Lung (tissue), 12 donors: ENCODE data around the gene TRMT10B. TPM values are rescaled to one million over a fixed set of nuclear protein-coding genes. Genes with fewer than 3 reads are reported as not detected.

ENCODE experiments used
- ATAC-seq: fragments of 200-7000 bp; cut with Tn5 transposase; one replicate; pipeline ENCODE4 v1.9.1; 2020; ENCODE audit warnings: moderate number of reproducible peaks; ENCODE audit not compliant: insufficient read depth, low FRiP score
- DNase-seq, 3 donors: peaks; one replicate each; pipeline ENCODE4 v3.0.0-alpha.2; 2013 to 2017
- H3K27ac ChIP-seq, 2 donors: one replicate each; pipeline ENCODE4 v1.5.1; 2013; ENCODE audit warnings: mild to moderate bottlenecking in 2 of 2, moderate library complexity in 2 of 2, control low read depth in 1 of 2, inconsistent platforms in 1 of 2, low read depth in 1 of 2, low read length in 1 of 2
- H3K27me3 ChIP-seq, 3 donors: one replicate each; pipeline ENCODE4 v1.5.1; 2013; ENCODE audit warnings: low read length in 2 of 3; ENCODE audit not compliant: control insufficient read depth in 3 of 3, insufficient read depth in 3 of 3
- H3K36me3 ChIP-seq, 4 donors: one replicate each; pipeline ENCODE4 v1.5.1; 2013; ENCODE audit warnings: low read length in 4 of 4, mild to moderate bottlenecking in 1 of 4, moderate library complexity in 1 of 4; ENCODE audit not compliant: control insufficient read depth in 4 of 4, insufficient read depth in 4 of 4
- H3K4me1 ChIP-seq, 5 donors: one replicate each; pipeline ENCODE4 v1.5.1; 2013; ENCODE audit warnings: low read length in 5 of 5, mild to moderate bottlenecking in 2 of 5, moderate library complexity in 1 of 5; ENCODE audit not compliant: control insufficient read depth in 5 of 5, insufficient read depth in 5 of 5
- H3K4me3 ChIP-seq: one replicate; pipeline ENCODE4 v1.5.1; 2013; ENCODE audit warnings: mild to moderate bottlenecking, control low read depth, moderate library complexity
- H3K9ac ChIP-seq, 2 donors: one replicate each; pipeline ENCODE4 v1.5.1; 2013; ENCODE audit warnings: low read length in 2 of 2, control low read depth in 1 of 2; ENCODE audit not compliant: insufficient read depth in 1 of 2
- H3K9me3 ChIP-seq, 4 donors: one replicate each; pipeline ENCODE4 v1.5.1; 2013; ENCODE audit warnings: low read length in 3 of 4, mild to moderate bottlenecking in 1 of 4, moderate library complexity in 1 of 4; ENCODE audit not compliant: control insufficient read depth in 4 of 4, insufficient read depth in 3 of 4
- WGBS, 2 donors: extraction: QIAGEN DNeasy Blood & Tissue Kit; methylation state at CpG; one replicate each; pipeline ENCODE4 v1.1.7; 2013; 5-methylcytosine and 5-hydroxymethylcytosine counted together
- polyA plus RNA-seq, 2 donors: library from polyadenylated mRNA; stranded (reverse); fragments of 200-250 nt; gene quantifications; one replicate each; pipeline ENCODE4 v1.2.1, GENCODE V29; 2013
- total RNA-seq, 2 donors: library from RNA; depleted of rRNA in 1 of 2; stranded (reverse); fragments of >200 nt in 1 of 2; gene quantifications; one replicate each; pipeline ENCODE4 v1.2.1, GENCODE V29; 2014 to 2021
- TF ChIP-seq, protein P1 (sequence below): IDR thresholded peaks from 2 replicates; pipeline ENCODE4 v1.5.1; 2012; ENCODE audit warnings: mild to moderate bottlenecking; ENCODE audit errors: control extremely low read depth, extremely low read depth
- donor health status: control.
- donor health status: control.
- donor health status: Bipolar disorder and iron deficiency.
- donor health status: healthy.
- donor health status: DM: yes; HTN: yes; CAD: no.

The TRMT10B gene
- total and polyA plus RNA-seq, 4 donors = 5.0 to 7.6 (median 5.7) TPM

DNA sequence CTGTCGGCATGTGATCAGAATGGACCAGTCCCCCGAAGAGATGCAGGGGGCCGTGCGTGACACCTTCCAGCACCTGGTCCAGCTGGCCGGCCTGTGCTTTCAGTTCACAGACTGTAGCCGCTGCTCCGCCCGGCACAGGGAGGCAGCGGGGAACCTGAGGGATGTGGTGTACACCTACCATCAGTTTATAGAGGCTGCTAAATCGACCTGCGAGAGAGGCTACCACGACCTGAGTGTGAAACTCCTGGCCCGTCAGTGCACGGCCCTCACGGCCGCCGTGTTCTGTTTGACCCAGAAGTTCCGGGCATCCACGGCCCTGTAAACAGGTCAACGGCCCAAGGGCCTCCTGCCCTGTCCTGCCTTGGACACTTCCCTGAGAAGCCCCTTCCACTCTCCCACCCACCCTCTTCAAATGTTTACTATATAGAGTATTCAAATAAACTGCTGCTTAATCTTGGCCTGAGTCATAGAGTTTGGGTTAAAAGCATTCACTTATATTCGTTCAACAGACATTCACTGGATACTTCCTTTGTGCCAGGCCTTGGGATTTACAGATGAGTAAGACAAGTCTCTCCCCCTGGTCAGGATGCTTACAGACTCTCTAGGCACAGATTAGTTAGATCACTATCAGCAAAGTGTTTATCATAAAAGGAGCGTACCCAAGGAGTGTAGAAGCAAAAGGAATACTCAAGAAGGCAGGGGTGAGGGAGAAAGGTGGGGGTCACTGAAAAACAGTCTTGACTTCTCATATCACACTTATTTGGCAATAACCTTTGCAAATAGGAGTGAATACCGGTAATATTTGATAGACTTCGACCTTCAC lies 6.9 kb upstream of the TRMT10B start:
- H3K27ac ChIP-seq = no peak overlapping the region
- DNase-seq (no peak), ATAC-seq (no peak)
- H3K36me3 ChIP-seq = no peaks in the 10 kb centered on the region
- H3K4me3 ChIP-seq = no peak overlapping the region
- no peaks in the 10 kb centered on the region for H3K27me3 ChIP-seq
- H3K9me3 ChIP-seq = no peaks in the 10 kb centered on the region
- no peak overlapping the region for H3K9ac ChIP-seq
- H3K4me1 ChIP-seq = no peaks in the 10 kb centered on the region
- 81 to 86% methylated on average over 24 of the region's 24 CpGs for WGBS, 2 donors
- TF ChIP-seq, protein P1, sequence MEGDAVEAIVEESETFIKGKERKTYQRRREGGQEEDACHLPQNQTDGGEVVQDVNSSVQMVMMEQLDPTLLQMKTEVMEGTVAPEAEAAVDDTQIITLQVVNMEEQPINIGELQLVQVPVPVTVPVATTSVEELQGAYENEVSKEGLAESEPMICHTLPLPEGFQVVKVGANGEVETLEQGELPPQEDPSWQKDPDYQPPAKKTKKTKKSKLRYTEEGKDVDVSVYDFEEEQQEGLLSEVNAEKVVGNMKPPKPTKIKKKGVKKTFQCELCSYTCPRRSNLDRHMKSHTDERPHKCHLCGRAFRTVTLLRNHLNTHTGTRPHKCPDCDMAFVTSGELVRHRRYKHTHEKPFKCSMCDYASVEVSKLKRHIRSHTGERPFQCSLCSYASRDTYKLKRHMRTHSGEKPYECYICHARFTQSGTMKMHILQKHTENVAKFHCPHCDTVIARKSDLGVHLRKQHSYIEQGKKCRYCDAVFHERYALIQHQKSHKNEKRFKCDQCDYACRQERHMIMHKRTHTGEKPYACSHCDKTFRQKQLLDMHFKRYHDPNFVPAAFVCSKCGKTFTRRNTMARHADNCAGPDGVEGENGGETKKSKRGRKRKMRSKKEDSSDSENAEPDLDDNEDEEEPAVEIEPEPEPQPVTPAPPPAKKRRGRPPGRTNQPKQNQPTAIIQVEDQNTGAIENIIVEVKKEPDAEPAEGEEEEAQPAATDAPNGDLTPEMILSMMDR = no peak

GRCh38 chr9:37747271-37747753 lies 6.3 kb upstream of the TRMT10B start:
- Histone ChIP-seq H3K27ac (no peak overlapping the region), H3K27me3 (no peaks in the 10 kb centered on the region), H3K9ac (no peak overlapping the region), H3K4me1 (no peaks in the 10 kb centered on the region), H3K36me3 (no peaks in the 10 kb centered on the region), H3K4me3 (no peak overlapping the region), H3K9me3 (no peaks in the 10 kb centered on the region)
- TF ChIP-seq, protein P1 = peak; percentile 80
- ATAC-seq (peak; percentile 58), DNase-seq (peak; percentile 54 to 72 (median 61))
- 34 to 40% methylated on average over 3 of the region's 3 CpGs for WGBS, 2 donors

DNA sequence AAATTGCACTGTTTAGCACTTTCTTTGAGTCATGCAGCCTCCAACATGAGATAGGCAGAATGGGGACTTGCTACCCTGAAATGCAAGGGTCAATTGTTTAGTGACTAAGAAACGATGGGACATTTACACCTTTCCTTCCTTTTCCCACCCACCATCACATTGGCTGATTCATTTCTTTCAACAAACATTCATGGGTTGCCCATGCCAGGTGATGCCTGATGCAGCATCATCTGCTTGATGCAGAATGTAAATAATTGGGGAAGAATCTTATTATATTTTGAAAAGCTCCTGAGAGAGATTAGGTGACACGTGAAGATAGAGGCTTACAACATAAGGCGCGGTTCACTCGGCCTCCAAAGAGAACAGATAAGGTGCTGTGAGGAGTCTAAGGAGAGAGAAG lies 4.5 kb upstream of the TRMT10B start:
- Histone ChIP-seq H3K36me3 (no peaks in the 10 kb centered on the region), H3K4me1 (peaks cover 0 to 5% (median under 1%) of the 10 kb centered on the region in 5 donors), H3K27ac (no peak overlapping the region), H3K4me3 (no peak overlapping the region), H3K9ac (no peak overlapping the region), H3K9me3 (peaks cover 0 to 2% (median 0%) of the 10 kb centered on the region in 4 donors), H3K27me3 (no peaks in the 10 kb centered on the region)
- 57 to 71% methylated on average over 5 of the region's 5 CpGs for WGBS, 2 donors
- ATAC-seq (no peak), DNase-seq (no peak)
- TF ChIP-seq, protein P1 = no peak
